ENCODE measurements around the gene MEG3.

DNA sequence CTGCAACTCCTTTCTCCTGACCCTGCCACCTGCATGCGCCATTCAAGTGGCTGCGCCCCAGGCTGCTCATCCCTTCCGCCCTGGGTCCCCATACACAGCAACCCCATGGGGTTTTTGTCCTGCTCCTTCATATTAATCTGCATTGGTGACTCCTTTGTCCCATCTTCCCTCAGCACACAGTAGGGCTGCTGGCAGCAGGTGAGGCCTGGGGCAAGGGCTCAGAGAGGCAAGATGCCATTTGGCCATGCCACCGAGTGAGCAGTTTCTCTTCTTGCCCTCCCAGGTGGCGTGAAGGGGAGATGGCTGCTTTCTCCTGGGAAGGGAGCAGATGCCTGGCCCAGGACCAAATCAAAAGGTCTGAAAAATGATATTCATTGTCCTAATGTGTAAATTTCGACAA lies 68.5 kb downstream of the MEG3 start:
- TF ChIP-seq ELF4 (IDR thresholded peaks at IDR 0.05) (no peak), TARDBP (IDR thresholded peaks at IDR 0.05) (no peak), SUZ12 (IDR thresholded peaks at IDR 0.05) (no peak)

Data from HEK293T (cell line).